GM18868 (cell line): ENCODE data around the gene MZT2A.
"Not testable (repeated sequence)": the region's sequence is repeated elsewhere in the genome, so short reads cannot be mapped to it uniquely, and the experiment has no call there.

Source experiments
- ATAC-seq: cut with Tn5 transposase; IDR thresholded peaks from one replicate; pipeline ENCODE4 v1.9.1; 2021; ENCODE audit warnings: mild to moderate bottlenecking, moderate library complexity; ENCODE audit not compliant: unreplicated experiment

Gene MZT2A

GRCh38 chr2:131521524-131521923 is 29.3 kb upstream of the MZT2A start:
- not testable (repeated sequence) for ATAC-seq

GRCh38 chr2:131520526-131520925 is 28.3 kb upstream of the MZT2A start:
- ATAC-seq, result no peak

GRCh38 chr2:131519871-131520470 is 27.8 kb upstream of the MZT2A start:
- ATAC-seq, result not testable (repeated sequence)

GRCh38 chr2:131519466-131519865 is 27.3 kb upstream of the MZT2A start:
- no peak for ATAC-seq

GRCh38 chr2:131518531-131518930 is 26.3 kb upstream of the MZT2A start:
- ATAC-seq, result not testable (repeated sequence)

- not testable (repeated sequence) for ATAC-seq
These were observed 25.7 kb upstream of the MZT2A start for GRCh38 chr2:131517856-131518255.

GRCh38 chr2:131517106-131517831 is 25.1 kb upstream of the MZT2A start:
- no peak for ATAC-seq

GRCh38 chr2:131516621-131517020 is 24.4 kb upstream of the MZT2A start:
- ATAC-seq, result not testable (repeated sequence)

GRCh38 chr2:131516011-131516410 is 23.8 kb upstream of the MZT2A start:
- no peak for ATAC-seq

GRCh38 chr2:131515235-131515634 is 23.0 kb upstream of the MZT2A start:
- ATAC-seq, result not testable (repeated sequence)

GRCh38 chr2:131514408-131515166 is 22.4 kb upstream of the MZT2A start:
- peak; percentile 81 for ATAC-seq

GRCh38 chr2:131511969-131512870 is 20.0 kb upstream of the MZT2A start:
- not testable (repeated sequence) for ATAC-seq

- ATAC-seq, result not testable (repeated sequence)
These were observed 19.2 kb upstream of the MZT2A start for GRCh38 chr2:131511291-131511968.

GRCh38 chr2:131509615-131510014 is 17.4 kb upstream of the MZT2A start:
- ATAC-seq, result no peak

- ATAC-seq, result not testable (repeated sequence)
These were observed 12.0 kb upstream of the MZT2A start for GRCh38 chr2:131504082-131504750.

GRCh38 chr2:131503587-131503986 is 11.4 kb upstream of the MZT2A start:
- ATAC-seq, result not testable (repeated sequence)

GRCh38 chr2:131498321-131498973 is 6.2 kb upstream of the MZT2A start:
- peak; percentile 97 for ATAC-seq

- ATAC-seq, result not testable (repeated sequence)
These were observed 3.3 kb upstream of the MZT2A start for GRCh38 chr2:131495506-131495905.
